Measurements from ENCODE around the gene GRAMD1A. TPM values are rescaled to one million over a fixed set of nuclear protein-coding genes. Genes with fewer than 3 reads are reported as not detected.

GRAMD1A gene
- total RNA-seq, 2 experiments from 2014 or later = 84.2 to 124 TPM

GRCh38 chr19:35053667-35054293, 53.7 kb downstream of the GRAMD1A start:
- ChIA-PET CTCF (ENCODE audit: unreplicated experiment) (no interaction called here), POLR2A (no interaction called here)
- Histone ChIP-seq H3K27ac (ENCODE audit: low read depth, low read length, poor library complexity, severe bottlenecking) (no peak overlapping the region), H3K9me2 (ENCODE audit: insufficient read depth, low read length) (no peaks in the 10 kb centered on the region), H3K4me2 (ENCODE audit: low read length) (no peak overlapping the region), H3K4me3 (ENCODE audit: low read depth, low read length, poor library complexity, severe bottlenecking) (no peak overlapping the region), H3K79me2 (ENCODE audit: insufficient read depth, low read depth, low read length) (no peaks in the 10 kb centered on the region), H3K4me1 (ENCODE audit: insufficient read depth, low read length, poor library complexity, severe bottlenecking) (peaks cover 14% of the 10 kb centered on the region), H4K20me1 (ENCODE audit: insufficient read depth, low read length) (no peaks in the 10 kb centered on the region), H2AFZ (ENCODE audit: low read length) (no peak overlapping the region), H3K36me3 (ENCODE audit: insufficient read depth, low read length) (no peaks in the 10 kb centered on the region), H3K9me3 (ENCODE audit: low read length) (no peaks in the 10 kb centered on the region)
- intact Hi-C loops (cut with micrococcal nuclease; ENCODE audit: unreplicated experiment) = no loop called here
- TF ChIP-seq CTCF (conservative IDR thresholded peaks at IDR 0.05; ENCODE audit: low read length) = no peak
- no peak for TF ChIP-seq EZH2phosphoT487 (IDR thresholded peaks at IDR 0.05; ENCODE audit: borderline replicate concordance, low read depth, low read length)
- DNase-seq (ENCODE audit: low spot score) = no peak
- no TSS peak for BruUV-seq (replicated peaks)

- BruUV-seq (replicated peaks) = no TSS peak
- no peaks in the 10 kb centered on the region for H3K36me3 ChIP-seq (ENCODE audit: insufficient read depth, low read length)
- POLR2A ChIA-PET = interaction anchor here (1.1 kb wide), 1 partner anchor 10 kb away, joined by 3 read pairs; no protein-coding TSS in a partner anchor
Measured at GRCh38 chr19:35054626-35055025, 54.5 kb downstream of the GRAMD1A start.

More at GRCh38 chr19:35054626-35055025, 54.5 kb downstream of the GRAMD1A start:
- intact Hi-C loops (cut with micrococcal nuclease; ENCODE audit: unreplicated experiment) = loop anchor here (1.0 kb wide), 1 partner anchor 36 kb away; no protein-coding TSS in a partner anchor
- no peak for DNase-seq (ENCODE audit: low spot score)
- Histone ChIP-seq H3K4me1 (ENCODE audit: insufficient read depth, low read length, poor library complexity, severe bottlenecking) (peaks cover 14% of the 10 kb centered on the region), H3K9me3 (ENCODE audit: low read length) (no peaks in the 10 kb centered on the region), H3K79me2 (ENCODE audit: insufficient read depth, low read depth, low read length) (no peaks in the 10 kb centered on the region), H3K4me3 (ENCODE audit: low read depth, low read length, poor library complexity, severe bottlenecking) (no peak overlapping the region), H3K9me2 (ENCODE audit: insufficient read depth, low read length) (no peaks in the 10 kb centered on the region), H3K4me2 (ENCODE audit: low read length) (no peak overlapping the region), H4K20me1 (ENCODE audit: insufficient read depth, low read length) (no peaks in the 10 kb centered on the region), H2AFZ (ENCODE audit: low read length) (no peak overlapping the region), H3K27ac (ENCODE audit: low read depth, low read length, poor library complexity, severe bottlenecking) (no peak overlapping the region)
- no peak for TF ChIP-seq EZH2phosphoT487 (IDR thresholded peaks at IDR 0.05; ENCODE audit: borderline replicate concordance, low read depth, low read length)
- TF ChIP-seq CTCF (conservative IDR thresholded peaks at IDR 0.05; ENCODE audit: low read length) = no peak
- CTCF ChIA-PET (ENCODE audit: unreplicated experiment) = no interaction called here
